Mesendoderm (in vitro differentiated cells): ENCODE measurements around the gene FSIP1.

ENCODE experiments used
- DNase-seq: peaks from one replicate; pipeline ENCODE4 v3.0.0; 2013
- H2AK5ac ChIP-seq: 2 replicates; pipeline ENCODE4 v1.6.1; 2013; ENCODE audit warnings: low read length, inconsistent platforms
- H2BK120ac ChIP-seq: 2 replicates; pipeline ENCODE4 v1.6.1; 2013; ENCODE audit warnings: low read depth, mild to moderate bottlenecking, low read length, moderate library complexity, mixed read lengths
- H2BK15ac ChIP-seq: replicated peaks from 2 replicates; pipeline ENCODE4 v1.6.1; 2013; ENCODE audit warnings: low read depth, mild to moderate bottlenecking, moderate library complexity
- H2BK5ac ChIP-seq: 2 replicates; pipeline ENCODE4 v1.6.1; 2013; ENCODE audit warnings: low read length, inconsistent platforms
- H3K18ac ChIP-seq: 2 replicates; pipeline ENCODE4 v1.6.1; 2013; ENCODE audit warnings: mild to moderate bottlenecking, low read length, mixed read lengths
- H3K23ac ChIP-seq: one replicate; pipeline ENCODE4 v1.6.1; 2013; ENCODE audit warnings: low read length
- H3K27ac ChIP-seq: 2 replicates; pipeline ENCODE4 v1.5.1; 2013; ENCODE audit warnings: low read depth, mild to moderate bottlenecking, inconsistent platforms, low read length, moderate library complexity
- H3K27me3 ChIP-seq: 2 replicates; pipeline ENCODE4 v1.6.1; 2013; ENCODE audit warnings: low read length, control low read depth, mild to moderate bottlenecking, inconsistent platforms; ENCODE audit not compliant: insufficient read depth, poor library complexity
- H3K36me3 ChIP-seq: 2 replicates; pipeline ENCODE4 v1.6.1; 2013; ENCODE audit warnings: low read length, inconsistent platforms; ENCODE audit not compliant: control insufficient read depth, insufficient read depth
- H3K4ac ChIP-seq: one replicate; pipeline ENCODE4 v1.6.1; 2013; ENCODE audit warnings: low read depth, mild to moderate bottlenecking, low read length, moderate library complexity
- H3K4me1 ChIP-seq: 2 replicates; pipeline ENCODE4 v1.6.1; 2013; ENCODE audit warnings: low read depth, low read length, inconsistent platforms; ENCODE audit not compliant: control insufficient read depth
- H3K4me2 ChIP-seq: 2 replicates; pipeline ENCODE4 v1.6.1; 2013; ENCODE audit warnings: low read length
- H3K4me3 ChIP-seq: 2 replicates; pipeline ENCODE4 v1.5.1; 2013; ENCODE audit warnings: mild to moderate bottlenecking, low read length
- H3K56ac ChIP-seq: one replicate; pipeline ENCODE4 v1.6.1; 2013; ENCODE audit warnings: low read length
- H3K79me1 ChIP-seq: 2 replicates; pipeline ENCODE4 v1.6.1; 2013; ENCODE audit warnings: low read length, inconsistent platforms
- H3K79me2 ChIP-seq: 2 replicates; pipeline ENCODE4 v1.6.1; 2013; ENCODE audit warnings: mild to moderate bottlenecking, low read length; ENCODE audit not compliant: control insufficient read depth, insufficient read depth
- H3K9ac ChIP-seq: 2 replicates; pipeline ENCODE4 v1.6.1; 2013; ENCODE audit warnings: low read length, inconsistent platforms
- H4K5ac ChIP-seq: one replicate; pipeline ENCODE4 v1.6.1; 2013; ENCODE audit warnings: low read length
- H4K8ac ChIP-seq: one replicate; pipeline ENCODE4 v1.6.1; 2013; ENCODE audit warnings: low read depth, mild to moderate bottlenecking, control low read depth, low read length, moderate library complexity
- WGBS: extraction: QIAGEN DNeasy Blood & Tissue Kit; methylation state at CpG from one replicate; pipeline ENCODE4 v1.1.7; 2013; ENCODE audit warnings: low lambda C conversion rate, missing lambda C conversion rate; ENCODE audit not compliant: insufficient coverage; ENCODE audit errors: extremely low coverage; 5-methylcytosine and 5-hydroxymethylcytosine counted together

Gene FSIP1

GRCh38 chr15:39581242-39581792 is 201.3 kb downstream of the FSIP1 start:
- no peak overlapping the region for H2BK15ac ChIP-seq
- H3K18ac ChIP-seq = no peak overlapping the region
- H2BK120ac ChIP-seq = no peak overlapping the region
- peak overlapping the region; percentile 83 for H3K4me2 ChIP-seq
- peaks cover 16% of the 10 kb centered on the region for H3K79me2 ChIP-seq
- peaks cover 2% of the 10 kb centered on the region for H3K36me3 ChIP-seq
- peak overlapping the region; percentile 47 for H3K4me3 ChIP-seq
- no peaks in the 10 kb centered on the region for H3K27me3 ChIP-seq
- peak overlapping the region; percentile 70 for H3K4ac ChIP-seq
- H3K9ac ChIP-seq = peak overlapping the region; percentile 80
- WGBS = no CpG with 5 or more reads among the region's 18 CpGs
- H3K23ac ChIP-seq = no peak overlapping the region
- no peak overlapping the region for H2AK5ac ChIP-seq
- H3K56ac ChIP-seq = peak overlapping the region; percentile 84
- H3K27ac ChIP-seq = no peak overlapping the region
- H3K4me1 ChIP-seq = peaks cover 3% of the 10 kb centered on the region
- no peak for DNase-seq
- no peak overlapping the region for H4K5ac ChIP-seq
- H2BK5ac ChIP-seq = no peak overlapping the region
- no peak overlapping the region for H4K8ac ChIP-seq
- peaks cover 3% of the 10 kb centered on the region for H3K79me1 ChIP-seq

GRCh38 chr15:39580485-39581241 is 202.0 kb downstream of the FSIP1 start, which contains the start of gene THBS1:
THBS1 (plus strand) TSS chr15:39581079; CDS start chr15:39581858, 779 bp downstream.
- H2BK15ac ChIP-seq = no peak within 1 kb of the TSS
- DNase-seq = peak; percentile 97
- no peak within 1 kb of the TSS for H2AK5ac ChIP-seq
- no CpG with 5 or more reads among the region's 74 CpGs for WGBS
- H3K4me2 ChIP-seq = peak within 1 kb of the TSS; percentile 83
- H3K27me3 ChIP-seq = no peaks in the 10 kb centered on the region
- H3K18ac ChIP-seq = peak within 1 kb of the TSS; percentile 88
- peaks cover 16% of the 10 kb centered on the region for H3K79me2 ChIP-seq
- peak within 1 kb of the TSS; percentile 66 for H3K27ac ChIP-seq
- H3K36me3 ChIP-seq = peaks cover 2% of the 10 kb centered on the region
- peaks cover 3% of the 10 kb centered on the region for H3K79me1 ChIP-seq
- no peak within 1 kb of the TSS for H3K23ac ChIP-seq
- H3K9ac ChIP-seq = peak within 1 kb of the TSS; percentile 80
- H4K8ac ChIP-seq = no peak within 1 kb of the TSS
- peaks cover 3% of the 10 kb centered on the region for H3K4me1 ChIP-seq
- no peak within 1 kb of the TSS for H4K5ac ChIP-seq
- H3K4me3 ChIP-seq = peak within 1 kb of the TSS; percentile 47
- no peak within 1 kb of the TSS for H2BK120ac ChIP-seq
- H3K4ac ChIP-seq = peak within 1 kb of the TSS; percentile 70
- no peak within 1 kb of the TSS for H2BK5ac ChIP-seq
- H3K56ac ChIP-seq = peak within 1 kb of the TSS; percentile 90

GRCh38 chr15:39580117-39580484 is 202.5 kb downstream of the FSIP1 start:
- peak; percentile 94 for DNase-seq
- H3K36me3 ChIP-seq = no peaks in the 10 kb centered on the region
- H4K8ac ChIP-seq = no peak overlapping the region
- H3K4me3 ChIP-seq = no peak overlapping the region
- peaks cover 3% of the 10 kb centered on the region for H3K79me1 ChIP-seq
- H2BK5ac ChIP-seq = no peak overlapping the region
- H3K18ac ChIP-seq = peak overlapping the region; percentile 88
- no peak overlapping the region for H2BK15ac ChIP-seq
- H3K9ac ChIP-seq = peak overlapping the region; percentile 68
- no peak overlapping the region for H2BK120ac ChIP-seq
- peak overlapping the region; percentile 90 for H3K56ac ChIP-seq
- peak overlapping the region; percentile 69 for H3K4me2 ChIP-seq
- no peaks in the 10 kb centered on the region for H3K27me3 ChIP-seq
- no peak overlapping the region for H2AK5ac ChIP-seq
- no peak overlapping the region for H4K5ac ChIP-seq
- no CpG with 5 or more reads among the region's 29 CpGs for WGBS
- peaks cover 16% of the 10 kb centered on the region for H3K79me2 ChIP-seq
- H3K27ac ChIP-seq = peak overlapping the region; percentile 66
- no peak overlapping the region for H3K23ac ChIP-seq
- H3K4me1 ChIP-seq = peaks cover 3% of the 10 kb centered on the region
- peak overlapping the region; percentile 5 for H3K4ac ChIP-seq

GRCh38 chr15:39579487-39580116 is 203.0 kb downstream of the FSIP1 start:
- H3K9ac ChIP-seq = peak overlapping the region; percentile 50
- H2AK5ac ChIP-seq = no peak overlapping the region
- H2BK5ac ChIP-seq = no peak overlapping the region
- peak overlapping the region; percentile 45 for H3K4me2 ChIP-seq
- H2BK120ac ChIP-seq = no peak overlapping the region
- no peak overlapping the region for H3K27ac ChIP-seq
- no peak overlapping the region for H3K18ac ChIP-seq
- no peak overlapping the region for H3K4ac ChIP-seq
- peaks cover 3% of the 10 kb centered on the region for H3K4me1 ChIP-seq
- no peak overlapping the region for H4K8ac ChIP-seq
- no peaks in the 10 kb centered on the region for H3K27me3 ChIP-seq
- no peak overlapping the region for H4K5ac ChIP-seq
- H3K36me3 ChIP-seq = no peaks in the 10 kb centered on the region
- WGBS = no CpG with 5 or more reads among the region's 18 CpGs
- H3K4me3 ChIP-seq = no peak overlapping the region
- H3K23ac ChIP-seq = no peak overlapping the region
- no peak overlapping the region for H2BK15ac ChIP-seq
- H3K79me1 ChIP-seq = peaks cover 3% of the 10 kb centered on the region
- H3K79me2 ChIP-seq = peaks cover 16% of the 10 kb centered on the region
- H3K56ac ChIP-seq = peak overlapping the region; percentile 39
- peak; percentile 96 for DNase-seq

DNA sequence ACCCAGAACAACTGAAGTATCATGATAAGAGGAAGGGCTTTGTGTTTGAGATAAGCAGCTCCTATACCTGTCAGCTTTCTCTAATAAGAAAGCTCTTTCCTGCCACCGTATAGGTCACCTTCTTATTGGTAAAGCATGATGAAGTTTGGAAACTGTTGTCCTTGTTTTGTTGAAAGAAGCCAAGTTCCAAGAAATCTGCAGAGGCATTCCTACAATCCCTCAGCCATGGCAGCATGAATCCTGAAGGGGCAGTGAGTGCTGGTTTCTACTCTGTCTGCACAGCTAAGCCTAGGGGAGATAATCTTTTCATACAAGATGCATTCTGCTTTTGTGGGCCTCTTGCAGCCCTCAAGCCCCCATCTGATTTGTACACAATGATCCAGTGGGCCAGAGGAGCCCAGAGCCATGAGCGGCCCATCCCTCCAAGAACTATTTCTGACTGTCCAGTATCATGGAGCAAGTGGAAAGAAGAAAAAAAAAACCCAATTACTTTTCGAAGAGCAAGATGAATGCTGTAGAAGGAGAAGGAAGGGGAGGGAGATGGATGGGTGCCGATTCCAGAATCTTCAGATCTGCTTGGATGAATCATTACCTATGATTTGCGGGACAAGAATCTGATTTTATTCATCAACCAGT is 203.7 kb downstream of the FSIP1 start:
- H3K27me3 ChIP-seq = no peaks in the 10 kb centered on the region
- no peak overlapping the region for H2AK5ac ChIP-seq
- H3K23ac ChIP-seq = no peak overlapping the region
- no peak overlapping the region for H3K4me3 ChIP-seq
- H4K8ac ChIP-seq = no peak overlapping the region
- no peak overlapping the region for H4K5ac ChIP-seq
- H2BK15ac ChIP-seq = no peak overlapping the region
- peaks cover 3% of the 10 kb centered on the region for H3K4me1 ChIP-seq
- H2BK120ac ChIP-seq = no peak overlapping the region
- WGBS = no CpG with 5 or more reads among the region's 5 CpGs
- no peaks in the 10 kb centered on the region for H3K36me3 ChIP-seq
- no peak overlapping the region for H3K9ac ChIP-seq
- H3K4ac ChIP-seq = no peak overlapping the region
- no peak overlapping the region for H3K18ac ChIP-seq
- H3K79me2 ChIP-seq = peaks cover 15% of the 10 kb centered on the region
- H3K4me2 ChIP-seq = no peak overlapping the region
- no peak overlapping the region for H2BK5ac ChIP-seq
- peak; percentile 49 for DNase-seq
- H3K79me1 ChIP-seq = peaks cover 3% of the 10 kb centered on the region
- H3K56ac ChIP-seq = no peak overlapping the region
- H3K27ac ChIP-seq = no peak overlapping the region
